SH-SY5Y (cell line): ENCODE data around the gene TGM1.

Experiments
- GATA2 ChIP-seq: IDR thresholded peaks from 2 replicates; pipeline ENCODE4 v1.6.1; 2011; ENCODE audit warnings: mild to moderate bottlenecking, low read depth, low read length
- GATA3 ChIP-seq: IDR thresholded peaks from 2 replicates; pipeline ENCODE4 v1.6.1; 2011; ENCODE audit warnings: low read depth, mild to moderate bottlenecking, low read length, moderate library complexity

The TGM1 gene

DNA sequence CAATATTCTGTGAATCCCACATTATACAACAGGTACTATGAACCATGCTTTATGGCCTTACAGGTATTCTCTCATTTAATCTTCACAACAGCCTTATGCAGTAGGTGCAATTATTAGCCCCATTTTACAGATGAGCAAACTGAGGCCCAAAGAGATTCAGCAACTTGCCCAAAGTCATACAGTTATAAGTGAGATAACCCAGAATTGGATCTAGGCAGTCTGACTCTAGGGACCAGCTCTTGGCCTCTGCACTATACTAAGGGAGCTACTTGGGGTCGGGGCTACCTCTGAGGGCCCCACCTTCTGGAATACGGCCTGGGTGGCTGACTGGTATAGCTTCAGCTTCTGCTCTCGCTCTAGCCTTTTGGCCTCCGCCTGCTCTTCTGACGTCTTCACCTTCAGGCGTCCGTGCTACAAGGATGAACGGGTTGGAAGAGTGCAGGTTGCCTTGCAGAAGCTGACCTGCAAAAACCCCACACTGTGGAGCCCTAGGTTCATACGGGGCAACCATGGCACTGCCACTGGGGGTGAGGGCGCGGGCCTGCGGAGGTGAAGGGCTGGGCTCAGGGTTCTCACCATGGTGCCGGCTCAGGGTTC is 7.7 kb upstream of the TGM1 start:
- TF ChIP-seq GATA2: no peak
- no peak for TF ChIP-seq GATA3

GRCh38 chr14:24269910-24270536 is 7.0 kb upstream of the TGM1 start:
- TF ChIP-seq GATA3 (no peak), GATA2 (no peak)

DNA sequence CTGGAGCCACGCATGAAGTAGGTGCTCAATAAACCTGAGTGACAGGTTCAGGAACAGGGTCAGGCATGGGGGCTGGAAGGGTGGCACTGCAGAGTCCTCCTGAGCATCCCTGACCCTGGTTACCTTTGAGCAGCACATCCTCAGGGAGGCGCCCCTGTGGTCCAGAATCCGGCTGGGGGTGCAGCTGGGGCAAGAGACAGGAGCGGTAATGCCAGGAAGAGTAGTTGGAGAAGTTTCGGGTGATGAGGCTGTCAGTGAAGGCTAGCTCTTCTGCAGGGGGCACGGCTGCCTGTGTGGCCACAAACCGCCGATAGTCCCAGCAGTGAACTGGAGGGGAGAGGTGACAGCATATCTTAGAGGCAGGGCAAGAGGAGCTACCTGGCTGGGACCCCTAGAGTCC is 6.4 kb upstream of the TGM1 start:
- TF ChIP-seq GATA3: no peak
- no peak for TF ChIP-seq GATA2

DNA sequence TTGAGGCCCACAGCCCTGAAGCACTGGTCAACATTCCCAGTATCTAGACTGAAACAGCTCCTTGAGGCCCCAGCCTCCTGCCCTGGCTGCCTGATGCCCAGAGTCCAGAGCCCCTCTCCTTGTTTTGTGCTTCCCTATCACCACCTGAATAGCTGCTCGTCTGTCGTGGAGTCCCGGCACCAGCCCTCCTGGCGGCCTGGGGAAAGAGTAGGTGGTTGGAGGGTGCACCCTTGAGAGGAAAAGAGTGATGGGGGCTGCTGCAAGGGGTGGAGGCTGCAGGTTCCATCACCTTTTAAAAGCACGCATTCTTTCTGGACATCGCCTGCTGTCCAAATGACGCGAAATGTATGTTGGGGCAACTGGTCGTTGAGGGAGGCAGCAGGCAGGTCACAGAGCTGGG is 5.2 kb upstream of the TGM1 start:
- TF ChIP-seq GATA2 (no peak), GATA3 (no peak)

DNA sequence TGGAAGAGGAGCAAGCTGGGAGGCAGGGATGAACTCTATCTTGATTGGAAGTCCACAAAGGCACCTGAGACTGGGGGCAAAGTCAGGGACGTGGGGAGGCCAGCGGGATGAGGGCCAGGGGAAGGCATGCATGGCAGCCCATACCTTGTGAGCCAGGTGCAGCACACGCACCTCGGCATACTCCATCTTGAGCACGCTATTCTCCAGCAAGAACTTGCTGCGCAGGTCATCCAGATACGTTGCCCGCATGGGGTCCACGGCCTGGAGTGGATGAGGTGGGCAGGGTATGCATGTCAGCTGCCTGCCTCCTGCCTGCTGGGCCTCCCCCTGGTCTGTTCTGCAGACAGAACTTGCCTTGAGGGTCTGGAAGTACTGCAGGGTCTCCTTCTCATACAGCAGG is 4.5 kb upstream of the TGM1 start:
- TF ChIP-seq GATA3 (no peak), GATA2 (no peak)

DNA sequence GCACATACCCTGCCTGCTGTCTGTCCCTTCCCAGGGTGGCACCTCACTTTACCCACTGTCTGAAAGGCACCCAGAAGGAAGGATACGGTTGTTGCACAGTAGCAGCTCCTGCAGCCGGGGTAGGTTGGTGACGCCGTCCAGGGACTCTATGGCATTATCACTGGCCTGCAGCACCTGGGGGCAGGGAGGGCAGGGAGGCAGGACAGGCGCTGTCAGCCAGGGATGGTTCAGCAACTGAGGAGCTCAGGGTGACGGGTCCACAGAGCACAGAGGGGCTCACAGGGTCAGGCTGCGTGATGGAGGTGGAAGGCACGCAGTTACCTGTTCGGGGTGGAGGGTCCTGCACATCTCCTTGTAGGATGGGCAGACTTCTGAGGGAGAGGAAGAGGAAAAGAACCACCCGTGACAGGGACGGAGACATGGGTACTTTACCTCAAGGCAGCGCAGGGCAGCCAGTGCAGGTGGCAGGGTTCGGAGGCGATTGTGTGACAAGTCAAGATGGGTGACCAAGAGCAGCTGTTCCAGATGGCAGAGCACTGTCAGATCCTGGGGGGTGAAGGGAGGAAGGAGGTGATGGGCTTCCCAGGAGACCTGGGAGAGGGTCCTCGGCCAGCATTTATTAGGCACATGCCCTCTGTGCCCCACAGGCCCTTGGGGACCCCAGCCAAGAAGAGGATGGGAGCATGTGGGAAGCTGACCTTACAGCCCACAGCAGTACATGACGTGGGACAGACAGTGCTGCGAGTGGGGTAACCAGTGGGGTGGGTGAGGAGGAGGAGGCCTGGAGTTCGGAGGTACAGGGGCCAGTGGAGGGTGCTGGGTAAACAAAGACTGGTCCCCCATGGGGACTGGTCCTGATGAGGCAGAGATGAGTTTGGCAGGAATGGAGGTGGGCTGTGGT is 3.6 kb upstream of the TGM1 start:
- TF ChIP-seq GATA2: no peak
- TF ChIP-seq GATA3: no peak

DNA sequence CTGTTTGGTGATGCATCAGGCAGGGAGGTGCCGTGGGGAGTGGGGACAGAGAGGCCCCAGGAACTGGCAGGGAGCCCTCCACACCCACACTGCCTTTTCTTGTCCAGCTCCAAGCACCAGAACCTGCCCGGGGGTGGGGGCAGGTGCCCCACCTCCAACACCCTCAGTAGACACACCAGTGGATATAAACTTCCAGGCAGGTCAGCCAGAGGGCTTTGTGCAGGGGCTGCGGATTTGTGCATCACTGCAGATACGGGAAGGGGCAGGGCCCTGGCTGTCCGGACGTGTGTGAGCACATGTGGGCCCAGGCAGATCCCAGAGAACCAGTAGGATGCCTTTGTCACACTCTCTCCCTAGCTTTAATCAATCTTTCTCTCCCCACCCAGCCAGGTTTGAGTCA is 1.3 kb upstream of the TGM1 start:
- TF ChIP-seq GATA2 (no peak), GATA3 (no peak)

DNA sequence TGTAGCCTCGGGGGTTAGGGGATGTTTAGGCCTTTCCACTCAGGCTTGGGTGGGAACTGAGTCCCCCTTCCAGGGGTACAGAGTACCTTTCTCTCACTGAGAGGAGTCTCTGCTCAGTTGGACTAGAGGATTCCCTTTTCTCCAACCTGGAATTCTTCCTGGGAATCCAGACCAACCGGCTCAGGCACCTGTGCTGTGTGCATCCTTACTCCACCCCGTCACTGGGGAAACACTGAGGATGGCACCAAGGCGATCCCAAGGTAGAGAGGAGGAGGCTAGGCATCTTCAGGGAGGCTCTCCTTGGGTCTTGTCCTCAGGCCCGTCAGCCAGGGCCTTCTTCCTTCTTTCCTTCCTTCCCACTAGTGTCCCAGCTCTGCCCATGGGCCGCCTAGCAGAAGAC is 871 bp upstream of the TGM1 start:
- TF ChIP-seq GATA3 (no peak), GATA2 (no peak)

DNA sequence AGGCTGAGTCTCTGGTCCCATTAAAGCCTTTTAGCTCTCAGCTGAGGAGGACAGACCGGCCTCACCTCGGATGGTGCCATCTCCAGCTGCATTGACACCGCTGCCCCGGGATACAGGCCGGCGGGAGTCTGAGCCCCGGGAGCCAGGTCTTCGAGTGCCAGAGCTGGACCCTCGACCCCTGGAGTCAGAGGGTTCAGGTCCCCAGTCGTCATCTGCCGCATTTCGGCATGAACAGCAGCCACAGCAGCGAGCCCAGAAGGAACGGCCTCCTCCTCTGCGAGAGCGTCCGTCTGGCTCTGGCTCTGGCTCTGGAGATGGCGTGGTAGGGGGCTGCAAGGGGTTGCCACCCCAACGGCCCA is 1.0 kb downstream of the TGM1 start:
- TF ChIP-seq GATA3 (no peak), GATA2 (no peak)

DNA sequence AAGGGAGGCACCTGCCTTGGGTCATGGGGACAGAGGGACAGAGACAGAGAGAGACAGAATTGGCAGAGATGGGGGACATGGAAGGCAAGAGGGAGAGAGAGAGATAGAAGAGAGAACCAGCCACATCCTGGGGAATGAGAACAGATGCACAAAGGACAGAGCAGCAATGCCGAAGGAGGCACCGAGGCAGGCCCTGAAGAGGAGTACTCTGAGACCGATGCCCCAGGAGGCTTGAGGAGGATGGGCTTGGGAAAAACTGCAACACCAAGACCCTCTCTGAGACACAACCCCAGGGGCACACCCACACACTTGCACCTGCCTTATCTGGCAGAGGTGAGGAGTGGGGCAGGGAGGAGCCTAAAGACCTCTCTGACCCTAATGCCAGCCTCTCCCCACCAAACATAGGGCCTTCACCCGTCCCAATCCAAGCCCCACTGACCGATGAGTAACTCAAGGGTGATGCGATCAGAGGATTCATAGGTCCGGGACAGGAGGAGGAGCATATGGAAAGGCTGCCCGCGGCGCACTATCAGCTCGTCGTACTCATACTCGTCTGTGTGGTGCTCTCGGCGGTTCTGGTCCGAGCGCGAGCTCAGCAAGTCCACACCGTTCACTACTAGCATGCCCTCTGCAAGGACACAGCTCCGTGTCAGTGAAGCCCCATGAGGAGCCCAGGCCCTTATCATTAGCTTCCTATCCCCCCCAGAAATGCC is 1.6 kb downstream of the TGM1 start:
- no peak for TF ChIP-seq GATA3
- TF ChIP-seq GATA2: no peak

- TF ChIP-seq GATA2 (no peak), GATA3 (no peak)
Measured at GRCh38 chr14:24260780-24261157, 2.2 kb downstream of the TGM1 start.

GRCh38 chr14:24260026-24260779 is 2.8 kb downstream of the TGM1 start:
- TF ChIP-seq GATA2 (no peak), GATA3 (no peak)

- no peak for TF ChIP-seq GATA2
Measured at GRCh38 chr14:24259282-24260025, 3.5 kb downstream of the TGM1 start.
